K562 (cell line): ENCODE measurements around the gene FGF9. TPM values are rescaled to one million over a fixed set of nuclear protein-coding genes. Genes with fewer than 3 reads are reported as not detected.

Experiments used
- ATAC-seq: fragments of 200-7000 bp; cut with Tn5 transposase; 3 replicates; pipeline ENCODE4 v1.9.1; 2020; ENCODE audit warnings: moderate library complexity
- BruUV-seq: library from RNA; stranded (reverse); fragments of 400-500 nt; replicated peaks from 2 replicates; lab custom pipeline; 2021; lab: Mats Ljungman, UMichigan
- CTCF ChIA-PET: fragments of 300-600 bp; formaldehyde crosslinking; extraction: SDS; loops from one replicate; lab custom pipeline; 2021; ENCODE audit warnings: low intra/inter-chr PET ratio; lab: Yijun Ruan, JAX
- POLR2A ChIA-PET: fragments of 300-600, 350-650 bp; sonication (Branson Sonifier 250); formaldehyde crosslinking; extraction: SDS; loops from one replicate; lab custom pipeline; 2021; ENCODE audit warnings: antibody characterized with exemption, inconsistent platforms; lab: Yijun Ruan, JAX
- DNase-seq, 4 experiments: peaks; one replicate each; pipeline versions ENCODE4 v3.0.0 to v3.0.0-alpha.2; 2011 to 2018; ENCODE audit warnings: low spot score in 3 of 4, mixed read lengths in 3 of 4; ENCODE audit errors: extremely low read depth in 1 of 4
- FAIRE-seq: peaks from 2 replicates; lab custom pipeline; 2011; peaks lifted over from hg19 to GRCh38; lab: Jason Lieb, UNC
- H2AFZ ChIP-seq: 2 replicates; pipeline ENCODE4 v1.6.0; 2011; ENCODE audit warnings: low read depth, low read length, control low read depth, inconsistent platforms
- H3K27ac ChIP-seq: fragments of 200-600 bp; 3 replicates; pipeline ENCODE4 v1.8.0; 2011; ENCODE audit warnings: low read depth, mild to moderate bottlenecking, control low read depth, inconsistent platforms, low read length, moderate library complexity, mixed read lengths; ENCODE audit errors: extremely low read depth
- H3K27me3 ChIP-seq, 2 experiments: fragments of 300-600 bp in 1 of 2; 2 replicates in 1 of 2; 3 replicates in 1 of 2; pipeline versions ENCODE4 v1.6.0 to v1.8.0; 2011; ENCODE audit warnings: inconsistent platforms in 2 of 2, low read length in 2 of 2, mild to moderate bottlenecking in 1 of 2, mixed read lengths in 1 of 2, moderate library complexity in 1 of 2; ENCODE audit not compliant: control insufficient read depth in 2 of 2, insufficient read depth in 2 of 2
- H3K36me3 ChIP-seq: fragments of 300-600 bp; 3 replicates; pipeline ENCODE4 v1.8.0; 2011; ENCODE audit warnings: mild to moderate bottlenecking, low read length, inconsistent platforms; ENCODE audit not compliant: control insufficient read depth, insufficient read depth
- H3K4me1 ChIP-seq, 2 experiments: fragments of 200-600 bp in 1 of 2; replicated peaks in 1 of 2; 2 replicates in 1 of 2; 3 replicates in 1 of 2; pipeline versions ENCODE4 v1.5.1 to v1.8.0; 2011; ENCODE audit warnings: inconsistent platforms in 2 of 2, low read length in 2 of 2, mild to moderate bottlenecking in 1 of 2, mixed read lengths in 1 of 2, moderate library complexity in 1 of 2; ENCODE audit not compliant: control insufficient read depth in 2 of 2, insufficient read depth in 2 of 2
- H3K4me2 ChIP-seq: 2 replicates; pipeline ENCODE4 v1.6.1; 2011; ENCODE audit warnings: low read length, control low read depth, inconsistent platforms, mixed read lengths; ENCODE audit not compliant: insufficient read depth
- H3K4me3 ChIP-seq: fragments of 200-600 bp; sonication (generic), shearing (Covaris generic); 2 replicates; pipeline ENCODE4 v1.5.1; 2016; ENCODE audit warnings: control low read depth, inconsistent platforms
- H3K79me2 ChIP-seq: fragments of 200-600 bp; 3 replicates; pipeline ENCODE4 v1.8.0; 2011; ENCODE audit warnings: low read length, inconsistent platforms; ENCODE audit not compliant: control insufficient read depth, insufficient read depth
- H3K9ac ChIP-seq, 2 experiments: 2 replicates each; pipeline versions ENCODE4 v1.6.0 to v1.6.1; 2011; ENCODE audit warnings: low read depth in 2 of 2, low read length in 2 of 2, control low read depth in 1 of 2, inconsistent platforms in 1 of 2, mild to moderate bottlenecking in 1 of 2, mixed read lengths in 1 of 2; ENCODE audit not compliant: insufficient read depth in 1 of 2
- H3K9me1 ChIP-seq: one replicate; pipeline ENCODE4 v1.6.0; 2011; ENCODE audit warnings: inconsistent platforms, mild to moderate bottlenecking, low read length, moderate library complexity; ENCODE audit not compliant: control insufficient read depth, insufficient read depth
- H3K9me3 ChIP-seq: replicated peaks from 2 replicates; pipeline ENCODE4 v1.5.1; 2011; ENCODE audit warnings: low read depth, low read length, inconsistent platforms; ENCODE audit not compliant: control insufficient read depth, insufficient read depth
- H4K20me1 ChIP-seq: replicated peaks from 2 replicates; pipeline ENCODE4 v1.6.1; 2011; ENCODE audit warnings: low read length, inconsistent platforms, mixed read lengths; ENCODE audit not compliant: control insufficient read depth, insufficient read depth
- BCL6 ChIP-seq: fragments of 250-450 bp; sonication (Bioruptor Pico); IDR thresholded peaks from 2 replicates; pipeline ENCODE4 v1.4.0; 2020
- DDX20 ChIP-seq: fragments of 450-650 bp; IDR thresholded peaks from 2 replicates; pipeline ENCODE4 v1.6.1; 2016; ENCODE audit warnings: missing genetic modification characterization, low read depth, mild to moderate bottlenecking, missing compliant biosample characterization, moderate library complexity
- ELF2 ChIP-seq: fragments of 250-450 bp; sonication (Bioruptor Pico); IDR thresholded peaks from 2 replicates; pipeline ENCODE4 v1.5.0; 2021; ENCODE audit warnings: mild to moderate bottlenecking
- ERF ChIP-seq: fragments of 450-650 bp; formaldehyde crosslinking; IDR thresholded peaks from 2 replicates; pipeline ENCODE4 v1.4.0; 2020; ENCODE audit warnings: mild to moderate bottlenecking, mixed read lengths
- HNRNPH1 ChIP-seq: fragments of 200-400 bp; formaldehyde crosslinking; optimal IDR thresholded peaks from 2 replicates; pipeline ENCODE3; 2017; ENCODE audit warnings: low read depth, mild to moderate bottlenecking, low read length, moderate library complexity
- PRMT5 ChIP-seq: sonication (generic); formaldehyde crosslinking; IDR thresholded peaks from 2 replicates; pipeline ENCODE4 v1.5.0; 2020; ENCODE audit warnings: missing genetic modification reagents
- RFX7 ChIP-seq: fragments of 250-450 bp; sonication (Bioruptor Pico); IDR thresholded peaks from 2 replicates; pipeline ENCODE4 v1.5.1; 2021; ENCODE audit warnings: mild to moderate bottlenecking
- SMC3 ChIP-seq: conservative IDR thresholded peaks from 2 replicates; pipeline ENCODE4 v1.6.1; 2011; ENCODE audit warnings: low read depth, low read length, improper control_type of control experiment; ENCODE audit not compliant: insufficient read depth
- TAL1 ChIP-seq: fragments of 450-650 bp; IDR thresholded peaks from 2 replicates; pipeline ENCODE4 v1.6.1; 2016; ENCODE audit warnings: mild to moderate bottlenecking
- ZFPM2 ChIP-seq: fragments of 250-450 bp; sonication (Bioruptor Pico); IDR thresholded peaks from 2 replicates; pipeline ENCODE4 v1.5.1; 2022; ENCODE audit warnings: mild to moderate bottlenecking
- ZNF511 ChIP-seq: sonication (generic); formaldehyde crosslinking; IDR thresholded peaks from 2 replicates; pipeline ENCODE4 v1.8.0; 2022; ENCODE audit warnings: mild to moderate bottlenecking, missing genetic modification reagents
- WGBS: fragments of 100-300 bp; shearing (Covaris generic); methylation state at CpG from one replicate; pipeline ENCODE4 v1.1.6; 2016; ENCODE audit warnings: low coverage, mixed read lengths; ENCODE audit not compliant: insufficient coverage; ENCODE audit errors: missing lambda C conversion rate; 5-methylcytosine and 5-hydroxymethylcytosine counted together
- in situ Hi-C: fragments of 300-500 bp; cut with MboI; formaldehyde crosslinking; loops from 4 replicates; pipeline ENCODE4 v1.15.0; 2018; ENCODE audit warnings: inconsistent platforms, mixed read lengths
- intact Hi-C: fragments of 100-400 bp; cut with micrococcal nuclease; formaldehyde crosslinking; loops from 2 replicates; pipeline ENCODE4 v1.14.2; 2022
- polyA plus RNA-seq, 8 experiments: library from polyadenylated mRNA; depleted of rRNA in 4 of 8; stranded (reverse) in 5 of 8; unstranded in 3 of 8; fragments of >200 nt; fragmentation: Nextera tagmentation in 2 of 8; fragmentation: Illumina TruSeq in 1 of 8; extraction: Ambion mirVana in 2 of 8; extraction: Trizol in 1 of 8; gene quantifications; 2 replicates each; pipeline versions ENCODE4 v1.2.1 to v1.2.3, GENCODE V29; 2011 to 2014; ENCODE audit warnings: inconsistent platforms in 1 of 8, missing spikeins in 1 of 8
- total RNA-seq, 7 experiments: library from RNA; depleted of rRNA in 6 of 7; stranded (reverse); fragments of >200 nt in 6 of 7; fragmentation: Illumina TruSeq in 2 of 7; extraction: Trizol in 2 of 7; gene quantifications; 2 replicates each; pipeline versions ENCODE4 v1.2.1 to v1.2.3, GENCODE V29; 2011 to 2021; ENCODE audit warnings: low replicate concordance in 1 of 7

Gene FGF9
- total and polyA plus RNA-seq, 9 of the 15 experiments (the other 6 are each of a cell fraction or from before 2014, with no cell fraction given) = not detected

- no peak for TF ChIP-seq RFX7 (CRISPR knock-in tag)
- TF ChIP-seq SMC3 = no peak
- no peak for TF ChIP-seq ZNF511 (CRISPR knock-in tag)
- TF ChIP-seq ERF (CRISPR knock-in tag) = no peak
- no peak for TF ChIP-seq HNRNPH1
- TF ChIP-seq TAL1 = no peak
- no peak for TF ChIP-seq PRMT5 (CRISPR knock-in tag)
- no peak for TF ChIP-seq ZFPM2 (CRISPR knock-in tag)
- TF ChIP-seq ELF2 (CRISPR knock-in tag) = no peak
These were observed 46.9 kb downstream of the FGF9 start (continued) for GRCh38 chr13:21717817-21718216.

GRCh38 chr13:21719463-21719862, 48.6 kb downstream of the FGF9 start:
- in situ Hi-C loops = no loop called here
- Histone ChIP-seq H3K4me1 (no peaks in the 10 kb centered on the region), H3K36me3 (no peaks in the 10 kb centered on the region), H3K4me2 (no peak overlapping the region), H4K20me1 (no peaks in the 10 kb centered on the region), H3K27ac (no peak overlapping the region), H3K9me1 (no peaks in the 10 kb centered on the region), H3K4me3 (no peak overlapping the region), H3K79me2 (no peaks in the 10 kb centered on the region), H3K9me3 (no peaks in the 10 kb centered on the region), H3K9ac (no peak overlapping the region), H2AFZ (no peak overlapping the region), H3K27me3 (no peaks in the 10 kb centered on the region; a peak in 1 of 5 replicates)
- ChIA-PET POLR2A (no interaction called here), CTCF (no interaction called here)
- no peak for TF ChIP-seq BCL6 (CRISPR knock-in tag)
- no peak for TF ChIP-seq DDX20 (tag)
- intact Hi-C loops = no loop called here
- no peak for FAIRE-seq
- no TSS peak for BruUV-seq
- DNase-seq = no peak
- 0% methylated on average over 7 of the region's 7 CpGs for WGBS
- ATAC-seq = no peak
